Sigmoid colon (tissue), 7 donors: ENCODE results near the gene TIMP2. TPM values are rescaled to one million over a fixed set of nuclear protein-coding genes. Genes with fewer than 3 reads are reported as not detected.

Experiments
- DNase-seq: peaks from one replicate; pipeline ENCODE4 v3.0.0-alpha.2; 2019
- H3K27ac ChIP-seq, 4 donors: fragments of 200-600 bp; sonication (generic); one replicate each; pipeline ENCODE4 v1.5.1; 2016 to 2019; ENCODE audit warnings: mild to moderate bottlenecking in 1 of 4
- H3K27me3 ChIP-seq, 3 donors: fragments of 200-600 bp; sonication (generic); one replicate each; pipeline ENCODE4 v1.5.1; 2019; ENCODE audit warnings: mild to moderate bottlenecking in 1 of 3
- H3K36me3 ChIP-seq, 4 donors: fragments of 200-600 bp; sonication (generic); one replicate each; pipeline ENCODE4 v1.5.1; 2016 to 2019
- H3K4me1 ChIP-seq, 4 donors: fragments of 200-600 bp; sonication (generic); one replicate each; pipeline ENCODE4 v1.5.1; 2017 to 2019
- H3K4me3 ChIP-seq, 4 donors: fragments of 200-600 bp; sonication (generic); one replicate each; pipeline ENCODE4 v1.5.1; 2017 to 2019; ENCODE audit warnings: mild to moderate bottlenecking in 2 of 4, moderate library complexity in 1 of 4
- H3K9me3 ChIP-seq, 4 donors: fragments of 200-600 bp in 3 of 4; sonication (generic) in 3 of 4; one replicate each; pipeline versions ENCODE4 v1.5.1 to v1.6.1; 2013 to 2019
- CTCF ChIP-seq, 4 experiments: fragments of 450-650 bp in 3 of 4; fragments of 200-600 bp in 1 of 4; IDR thresholded peaks; one replicate each; pipeline ENCODE4 v1.5.1; 2016 to 2019; ENCODE audit warnings: antibody characterized with exemption in 4 of 4, mild to moderate bottlenecking in 3 of 4, moderate library complexity in 2 of 4
- EP300 ChIP-seq, 4 donors: sonication (generic); formaldehyde crosslinking; IDR thresholded peaks; one replicate each; pipeline ENCODE4 v1.6.1; 2017; ENCODE audit warnings: antibody characterized with exemption in 4 of 4
- POLR2A ChIP-seq, 2 donors: fragments of 450-650 bp; IDR thresholded peaks; one replicate each; pipeline ENCODE4 v1.6.1; 2016; ENCODE audit warnings: antibody characterized with exemption in 2 of 2, mild to moderate bottlenecking in 2 of 2, moderate library complexity in 2 of 2
- POLR2AphosphoS5 ChIP-seq, 4 donors: sonication (generic); formaldehyde crosslinking; IDR thresholded peaks; one replicate each; pipeline ENCODE4 v1.6.1; 2017; ENCODE audit warnings: antibody characterized with exemption in 4 of 4
- WGBS, 2 donors: extraction: QIAGEN DNeasy Blood & Tissue Kit; methylation state at CpG; one replicate each; pipeline ENCODE4 v1.1.7; 2013; 5-methylcytosine and 5-hydroxymethylcytosine counted together
- intact Hi-C: fragments of 100-400 bp; cut with DNase I; formaldehyde crosslinking; loops from one replicate; pipeline ENCODE4 v1.15.1; 2023
- polyA plus RNA-seq, 3 donors: library from polyadenylated mRNA; stranded (reverse); fragments of 200-250 nt; gene quantifications; one replicate each; pipeline ENCODE4 v1.2.3, GENCODE V29; 2013
- total RNA-seq, 4 donors: library from RNA; depleted of rRNA; stranded (reverse); fragments of >200 nt; gene quantifications; one replicate each; pipeline ENCODE4 v1.1.0, GENCODE V29; 2016
- donor health status: healthy with polysubstance abuse.
- donor health status: Bipolar disorder and iron deficiency.
- donor health status: healthy.

The TIMP2 gene
- total and polyA plus RNA-seq, 7 donors = 16.4 to 227 (median 142) TPM

- 97% methylated on average over 2 of the region's 2 CpGs for WGBS, 2 donors
- intact Hi-C loops = no loop called here
- Histone ChIP-seq H3K27ac (no peak overlapping the region), H3K36me3 (peaks cover 40 to 100% (median 79%) of the 10 kb centered on the region in 4 donors), H3K9me3 (no peaks in the 10 kb centered on the region), H3K27me3 (no peaks in the 10 kb centered on the region), H3K4me1 (peaks cover 0 to 1% (median 0%) of the 10 kb centered on the region in 4 donors), H3K4me3 (no peak overlapping the region)
- no peak for DNase-seq
- TF ChIP-seq EP300 (IDR thresholded peaks at IDR 0.05) (no peak), CTCF (IDR thresholded peaks at IDR 0.05) (no peak), POLR2A (IDR thresholded peaks at IDR 0.05) (no peak), POLR2AphosphoS5 (IDR thresholded peaks at IDR 0.05) (no peak)
Measured at GRCh38 chr17:78832541-78832810, 92.7 kb downstream of the TIMP2 start.

- 87 to 90% methylated on average over 15 of the region's 15 CpGs for WGBS, 2 donors
- Histone ChIP-seq H3K9me3 (no peaks in the 10 kb centered on the region), H3K27ac (no peak overlapping the region), H3K27me3 (no peaks in the 10 kb centered on the region), H3K4me1 (no peaks in the 10 kb centered on the region), H3K4me3 (no peak overlapping the region), H3K36me3 (peaks cover 44 to 100% (median 81%) of the 10 kb centered on the region in 4 donors)
- intact Hi-C loops = no loop called here
- TF ChIP-seq EP300 (IDR thresholded peaks at IDR 0.05) (no peak), CTCF (IDR thresholded peaks at IDR 0.05) (no peak), POLR2A (IDR thresholded peaks at IDR 0.05) (no peak), POLR2AphosphoS5 (IDR thresholded peaks at IDR 0.05) (no peak)
- DNase-seq = no peak
Measured at GRCh38 chr17:78831688-78832540, 93.3 kb downstream of the TIMP2 start.

- Histone ChIP-seq H3K4me3 (no peak overlapping the region), H3K36me3 (peaks cover 34 to 100% (median 72%) of the 10 kb centered on the region in 4 donors), H3K27me3 (no peaks in the 10 kb centered on the region), H3K27ac (no peak overlapping the region), H3K4me1 (no peaks in the 10 kb centered on the region), H3K9me3 (no peaks in the 10 kb centered on the region)
- intact Hi-C loops = no loop called here
- no peak for TF ChIP-seq EP300 (IDR thresholded peaks at IDR 0.05)
- 93 to 94% methylated on average over 6 of the region's 6 CpGs for WGBS, 2 donors
- DNase-seq = no peak
Measured at GRCh38 chr17:78829477-78829876, 95.7 kb downstream of the TIMP2 start.

- no peaks in the 10 kb centered on the region for H3K27me3 ChIP-seq
- intact Hi-C loops = no loop called here
- no peaks in the 10 kb centered on the region for H3K9me3 ChIP-seq
- WGBS, 2 donors = 93% methylated on average over 14 of the region's 14 CpGs
- H3K4me3 ChIP-seq = no peak overlapping the region
- no peaks in the 10 kb centered on the region for H3K4me1 ChIP-seq
- H3K27ac ChIP-seq = no peak overlapping the region
- peaks cover 25 to 100% (median 65%) of the 10 kb centered on the region in 4 donors for H3K36me3 ChIP-seq
- TF ChIP-seq EP300 (IDR thresholded peaks at IDR 0.05) (no peak), POLR2A (IDR thresholded peaks at IDR 0.05) (no peak), CTCF (IDR thresholded peaks at IDR 0.05) (no peak), POLR2AphosphoS5 (IDR thresholded peaks at IDR 0.05) (no peak)
- DNase-seq = peak; percentile 20
Measured at GRCh38 chr17:78828470-78829185, 96.6 kb downstream of the TIMP2 start.

GRCh38 chr17:78826836-78827509 lies 98.2 kb downstream of the TIMP2 start:
- no peak for TF ChIP-seq POLR2A (IDR thresholded peaks at IDR 0.05)
- TF ChIP-seq POLR2AphosphoS5 (IDR thresholded peaks at IDR 0.05) = peak in 1 of 4 donors; percentile 18
- WGBS, 2 donors = 88 to 91% methylated on average over 21 of the region's 21 CpGs
- Histone ChIP-seq H3K27me3 (no peaks in the 10 kb centered on the region), H3K4me3 (no peak overlapping the region), H3K36me3 (peaks cover 31 to 100% (median 57%) of the 10 kb centered on the region in 4 donors), H3K4me1 (no peaks in the 10 kb centered on the region), H3K9me3 (no peaks in the 10 kb centered on the region), H3K27ac (peak overlapping the region in 1 of 4 donors; percentile 41)
- peak; percentile 70 for DNase-seq
- intact Hi-C loops = no loop called here
